ENCODE measurements around the gene CSKMT. TPM values are rescaled to one million over a fixed set of nuclear protein-coding genes. Genes with fewer than 3 reads are reported as not detected.
"Not testable (repeated sequence)": the region's sequence is repeated elsewhere in the genome, so short reads cannot be mapped to it uniquely, and the experiment has no call there.

CSKMT gene
- total RNA-seq, 1 experiment from 2014 or later: 40.1 TPM

DNA sequence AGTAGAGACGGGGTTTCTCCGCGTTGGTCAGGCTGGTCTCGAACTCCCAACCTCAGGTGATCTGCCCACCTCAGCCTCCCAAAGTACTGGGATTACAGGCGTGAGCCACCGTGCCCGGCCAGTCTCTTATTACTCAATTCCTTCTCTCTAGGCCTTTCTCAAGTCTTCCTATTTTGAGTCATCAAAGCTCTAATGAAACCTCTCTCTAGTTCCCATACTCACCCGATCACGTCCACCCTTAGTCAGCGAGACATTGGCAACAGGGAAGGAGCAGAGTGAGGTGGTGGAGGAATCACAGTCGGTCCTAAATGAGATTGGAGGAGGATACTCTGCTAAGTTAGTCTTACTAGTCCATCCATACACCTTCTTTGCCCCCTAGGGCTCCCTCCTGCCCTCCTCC lies 37.1 kb downstream of the CSKMT start:
- BruUV-seq (replicated peaks): no TSS peak
- POLR2A ChIA-PET: no interaction called here

DNA sequence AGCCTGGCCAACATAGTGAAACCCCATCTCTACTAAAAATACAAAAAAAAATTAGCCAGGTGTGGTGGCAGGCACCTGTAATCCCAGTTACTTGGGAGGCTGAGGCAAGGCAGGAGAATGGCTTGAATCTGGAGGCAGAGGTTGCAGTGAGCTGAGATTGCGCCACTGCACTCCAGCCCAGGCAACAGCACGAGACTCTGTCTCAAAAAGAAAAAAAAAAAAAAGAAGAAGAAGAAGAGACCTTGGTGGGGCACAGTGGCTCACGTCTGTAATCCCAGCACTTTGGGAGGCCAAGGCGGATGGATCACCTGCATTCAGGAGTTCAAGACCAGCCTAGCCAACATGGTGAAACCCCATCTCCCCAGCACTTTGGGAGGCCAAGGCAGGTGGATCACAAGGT lies 38.8 kb downstream of the CSKMT start:
- H3K4me3 Mint-ChIP-seq (ENCODE audit: unreplicated experiment); CTCF ChIA-PET; POLR2A ChIA-PET; H3K9me3 Mint-ChIP-seq (ENCODE audit: unreplicated experiment); H3K4me3 ChIP-seq (ENCODE audit: low read depth, low read length); intact Hi-C loops (cut with micrococcal nuclease; ENCODE audit: unreplicated experiment); BruUV-seq (replicated peaks); H3K27ac Mint-ChIP-seq (ENCODE audit: unreplicated experiment); H3K4me1 ChIP-seq; DNase-seq; H3K9me3 ChIP-seq; H3K27me3 ChIP-seq (replicated peaks; ENCODE audit: control insufficient read depth, insufficient read depth, low read length); H3K36me3 ChIP-seq (ENCODE audit: control insufficient read depth, insufficient read depth, low read length); H3K27me3 Mint-ChIP-seq (ENCODE audit: insufficient read depth, unreplicated experiment): not testable (repeated sequence)
- H3K36me3 Mint-ChIP-seq (ENCODE audit: insufficient read depth, unreplicated experiment): peaks cover 70% of the 10 kb centered on the region
- peaks cover 18% of the 10 kb centered on the region for H3K4me1 Mint-ChIP-seq (ENCODE audit: low read depth, unreplicated experiment)

More for the DNA sequence above, 37.1 kb downstream of the CSKMT start:
- TF ChIP-seq, protein P1, sequence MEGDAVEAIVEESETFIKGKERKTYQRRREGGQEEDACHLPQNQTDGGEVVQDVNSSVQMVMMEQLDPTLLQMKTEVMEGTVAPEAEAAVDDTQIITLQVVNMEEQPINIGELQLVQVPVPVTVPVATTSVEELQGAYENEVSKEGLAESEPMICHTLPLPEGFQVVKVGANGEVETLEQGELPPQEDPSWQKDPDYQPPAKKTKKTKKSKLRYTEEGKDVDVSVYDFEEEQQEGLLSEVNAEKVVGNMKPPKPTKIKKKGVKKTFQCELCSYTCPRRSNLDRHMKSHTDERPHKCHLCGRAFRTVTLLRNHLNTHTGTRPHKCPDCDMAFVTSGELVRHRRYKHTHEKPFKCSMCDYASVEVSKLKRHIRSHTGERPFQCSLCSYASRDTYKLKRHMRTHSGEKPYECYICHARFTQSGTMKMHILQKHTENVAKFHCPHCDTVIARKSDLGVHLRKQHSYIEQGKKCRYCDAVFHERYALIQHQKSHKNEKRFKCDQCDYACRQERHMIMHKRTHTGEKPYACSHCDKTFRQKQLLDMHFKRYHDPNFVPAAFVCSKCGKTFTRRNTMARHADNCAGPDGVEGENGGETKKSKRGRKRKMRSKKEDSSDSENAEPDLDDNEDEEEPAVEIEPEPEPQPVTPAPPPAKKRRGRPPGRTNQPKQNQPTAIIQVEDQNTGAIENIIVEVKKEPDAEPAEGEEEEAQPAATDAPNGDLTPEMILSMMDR (IDR thresholded peaks at IDR 0.05; ENCODE audit: insufficient read depth in 1 of 2, low read depth in 1 of 2, low read length in 1 of 2, severe bottlenecking in 1 of 2, unreplicated experiment in 1 of 2): no peak
- Mint-ChIP-seq H3K9me3 (ENCODE audit: unreplicated experiment) (no peaks in the 10 kb centered on the region), H3K27ac (ENCODE audit: unreplicated experiment) (no peak overlapping the region), H3K36me3 (ENCODE audit: insufficient read depth, unreplicated experiment) (peaks cover 67% of the 10 kb centered on the region), H3K4me3 (ENCODE audit: unreplicated experiment) (no peak overlapping the region), H3K4me1 (ENCODE audit: low read depth, unreplicated experiment) (peaks cover 16% of the 10 kb centered on the region), H3K27me3 (ENCODE audit: insufficient read depth, unreplicated experiment) (no peaks in the 10 kb centered on the region)
- CTCF ChIA-PET: interaction anchor here (0.6 kb wide), 1 partner anchor 135 kb away, joined by 14 read pairs; no protein-coding TSS in a partner anchor
- H3K36me3 ChIP-seq (ENCODE audit: control insufficient read depth, insufficient read depth, low read length): no peaks in the 10 kb centered on the region; the same call in none of the 2 replicates
- H3K4me3 ChIP-seq (ENCODE audit: low read depth, low read length): no peak overlapping the region
- no peaks in the 10 kb centered on the region for H3K27me3 ChIP-seq (replicated peaks; ENCODE audit: control insufficient read depth, insufficient read depth, low read length)
- intact Hi-C loops (cut with micrococcal nuclease; ENCODE audit: unreplicated experiment): no loop called here
- DNase-seq: no peak
- no peaks in the 10 kb centered on the region for H3K9me3 ChIP-seq
- peaks cover 9% of the 10 kb centered on the region; the same call in 1 of the 2 replicates for H3K4me1 ChIP-seq

DNA sequence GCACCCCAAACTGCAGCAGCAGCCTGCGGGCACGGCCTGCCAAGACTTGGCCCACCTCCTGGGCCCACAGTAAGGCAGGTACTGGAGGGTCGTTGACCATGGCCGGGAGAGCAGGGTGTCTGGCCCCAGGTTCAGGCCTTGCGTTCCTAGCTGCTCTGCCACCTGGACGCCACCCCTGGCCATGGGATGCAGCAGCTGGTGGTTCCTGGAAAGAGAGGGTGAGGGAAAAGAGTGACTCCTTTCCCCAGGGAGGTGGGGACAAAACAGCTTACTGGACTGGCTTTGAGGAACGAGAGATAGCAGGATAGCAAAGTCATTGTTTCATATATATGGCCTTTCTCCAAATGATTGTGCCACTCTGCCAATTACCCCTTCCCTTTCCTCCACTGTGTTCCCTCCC lies 40.3 kb downstream of the CSKMT start:
- intact Hi-C loops (cut with micrococcal nuclease; ENCODE audit: unreplicated experiment): no loop called here
- H3K27ac Mint-ChIP-seq (ENCODE audit: unreplicated experiment): peak overlapping the region; percentile 97
- peaks cover 18% of the 10 kb centered on the region for H3K4me1 Mint-ChIP-seq (ENCODE audit: low read depth, unreplicated experiment)
- Histone ChIP-seq H3K36me3 (ENCODE audit: control insufficient read depth, insufficient read depth, low read length) (peaks cover 1% of the 10 kb centered on the region; the same call in 1 of the 2 replicates), H3K4me3 (ENCODE audit: low read depth, low read length) (peak overlapping the region; percentile 55), H3K27me3 (replicated peaks; ENCODE audit: control insufficient read depth, insufficient read depth, low read length) (no peaks in the 10 kb centered on the region), H3K9me3 (no peaks in the 10 kb centered on the region), H3K4me1 (peaks cover 9% of the 10 kb centered on the region; the same call in 1 of the 2 replicates)
- POLR2A ChIA-PET: interaction anchor here (0.6 to 1.8 kb wide), 7 partner anchors 22 to 132 kb away, joined by 5 to 18 read pairs (median 6); partner anchors contain the start of genes C11orf98, CSKMT, EEF1G and HNRNPUL2
- no peaks in the 10 kb centered on the region for H3K9me3 Mint-ChIP-seq (ENCODE audit: unreplicated experiment)
- peaks cover 77% of the 10 kb centered on the region for H3K36me3 Mint-ChIP-seq (ENCODE audit: insufficient read depth, unreplicated experiment)
- H3K27me3 Mint-ChIP-seq (ENCODE audit: insufficient read depth, unreplicated experiment): no peaks in the 10 kb centered on the region
- CTCF ChIA-PET: interaction anchor here (0.6 to 1.8 kb wide), 7 partner anchors 11 to 197 kb away, joined by 3 to 7 read pairs (median 4); partner anchors contain the start of genes B3GAT3, LBHD1, TAF6L and UQCC3
- H3K4me3 Mint-ChIP-seq (ENCODE audit: unreplicated experiment): peak overlapping the region; percentile 96
- BruUV-seq (replicated peaks): no TSS peak
- TF ChIP-seq, protein P1 (IDR thresholded peaks at IDR 0.05; ENCODE audit: insufficient read depth in 1 of 2, low read depth in 1 of 2, low read length in 1 of 2, severe bottlenecking in 1 of 2, unreplicated experiment in 1 of 2): no peak
- no peak for DNase-seq

Measured in Caco-2 (cell line).